ENCODE measurements around the gene TAF11L4.
"Not testable (repeated sequence)": the region's sequence is repeated elsewhere in the genome, so short reads cannot be mapped to it uniquely, and the experiment has no call there.

The TAF11L4 gene

GRCh38 chr5:17521501-17521900, at the start of gene TAF11L4:
TSS of gene TAF11L4 (plus strand) at chr5:17521801.
- DNase-seq = not testable (repeated sequence)

GRCh38 chr5:17475064-17475463, 46.5 kb upstream of the TAF11L4 start:
- DNase-seq = not testable (repeated sequence)

GRCh38 chr5:17477043-17477442, 44.6 kb upstream of the TAF11L4 start:
- no peak for DNase-seq

- no peak for DNase-seq
Measured at GRCh38 chr5:17477573-17478265, 43.9 kb upstream of the TAF11L4 start.

- no peak for DNase-seq
Measured at GRCh38 chr5:17481378-17481777, 40.2 kb upstream of the TAF11L4 start.

- DNase-seq = no peak
Measured at GRCh38 chr5:17482790-17483189, 38.8 kb upstream of the TAF11L4 start.

- not testable (repeated sequence) for DNase-seq
Measured at GRCh38 chr5:17486464-17487173, 35.0 kb upstream of the TAF11L4 start.

- no peak for DNase-seq
Measured at GRCh38 chr5:17487174-17487512, 34.5 kb upstream of the TAF11L4 start.

- not testable (repeated sequence) for DNase-seq
Measured at GRCh38 chr5:17491257-17491656, 30.3 kb upstream of the TAF11L4 start.

- DNase-seq = no peak
Measured at GRCh38 chr5:17492770-17493169, 28.8 kb upstream of the TAF11L4 start.

- no peak for DNase-seq
Measured at GRCh38 chr5:17497446-17497845, 24.2 kb upstream of the TAF11L4 start.

- DNase-seq = not testable (repeated sequence)
Measured at GRCh38 chr5:17497931-17498330, 23.7 kb upstream of the TAF11L4 start, which contains the start of gene TAF11L2. TSS of gene TAF11L2 (plus strand) at chr5:17498231.

GRCh38 chr5:17511775-17512325, 9.8 kb upstream of the TAF11L4 start:
- no peak for DNase-seq

GRCh38 chr5:17517526-17517925, 4.1 kb upstream of the TAF11L4 start:
- not testable (repeated sequence) for DNase-seq

GRCh38 chr5:17518067-17518466, 3.5 kb upstream of the TAF11L4 start, which contains the start of gene TAF11L3:
TSS of gene TAF11L3 (plus strand) at chr5:17518367.
- not testable (repeated sequence) for DNase-seq

- DNase-seq = not testable (repeated sequence)
Measured at GRCh38 chr5:17519508-17519907, 2.1 kb upstream of the TAF11L4 start.

- not testable (repeated sequence) for DNase-seq
Measured at GRCh38 chr5:17524935-17525334, 3.3 kb downstream of the TAF11L4 start, which contains the start of gene TAF11L5. TSS of gene TAF11L5 (plus strand) at chr5:17525235.

- peak in 1 of 2 experiments; percentile 8 for DNase-seq
Measured at GRCh38 chr5:17526504-17526903, 4.9 kb downstream of the TAF11L4 start.

- not testable (repeated sequence) for DNase-seq
Measured at GRCh38 chr5:17528369-17528768, 6.8 kb downstream of the TAF11L4 start, which contains the start of gene TAF11L6. TSS of gene TAF11L6 (plus strand) at chr5:17528669.

Data from activated CD4-positive, alpha-beta T cell treated with anti-CD3 and anti-CD28 coated beads, Interleukin-2, amount 50 U/mL, for 48 hours (primary cell).